H9 (cell line): ENCODE results near the gene ATP1A4. TPM values are rescaled to one million over a fixed set of nuclear protein-coding genes. Genes with fewer than 3 reads are reported as not detected.
A peak's percentile ranks its signal among the peaks of the same experiment; 100 is the strongest.

Source experiments
- DNase-seq: peaks from one replicate; pipeline ENCODE4 v3.0.0-alpha.2; 2017
- H2AFZ ChIP-seq: one replicate; pipeline ENCODE4 v1.6.1; 2013; ENCODE audit warnings: mild to moderate bottlenecking, low read length, control low read depth, moderate library complexity
- H2AK5ac ChIP-seq: 2 replicates; pipeline ENCODE4 v1.6.1; 2013; ENCODE audit warnings: low read length, control low read depth, mixed read lengths; ENCODE audit not compliant: insufficient read length
- H2BK120ac ChIP-seq: one replicate; pipeline ENCODE4 v1.6.1; 2013; ENCODE audit warnings: low read depth, mild to moderate bottlenecking, low read length, control low read depth, inconsistent platforms; ENCODE audit not compliant: poor library complexity, severe bottlenecking
- H2BK12ac ChIP-seq: 2 replicates; pipeline ENCODE4 v1.6.1; 2013; ENCODE audit warnings: low read length, control low read depth, mixed read lengths, low read depth; ENCODE audit not compliant: insufficient read length
- H2BK15ac ChIP-seq: 2 replicates; pipeline ENCODE4 v1.6.1; 2013; ENCODE audit warnings: low read depth, low read length, control low read depth
- H2BK20ac ChIP-seq: one replicate; pipeline ENCODE4 v1.6.1; 2013; ENCODE audit warnings: low read depth, mild to moderate bottlenecking, low read length, control low read depth, inconsistent platforms; ENCODE audit not compliant: poor library complexity, severe bottlenecking
- H2BK5ac ChIP-seq: 2 replicates; pipeline ENCODE4 v1.6.1; 2013; ENCODE audit warnings: low read length, control low read depth, mixed read lengths; ENCODE audit not compliant: insufficient read length
- H3K14ac ChIP-seq: 2 replicates; pipeline ENCODE4 v1.6.1; 2013; ENCODE audit warnings: low read length, control low read depth; ENCODE audit not compliant: insufficient read depth
- H3K18ac ChIP-seq: 2 replicates; pipeline ENCODE4 v1.6.1; 2013; ENCODE audit warnings: low read depth, mild to moderate bottlenecking, mixed read lengths, low read length, control low read depth; ENCODE audit not compliant: insufficient read length
- H3K23ac ChIP-seq: 2 replicates; pipeline ENCODE4 v1.6.1; 2013; ENCODE audit warnings: low read length, control low read depth, mixed read lengths, low read depth; ENCODE audit not compliant: insufficient read length
- H3K23me2 ChIP-seq: 2 replicates; pipeline ENCODE4 v1.6.1; 2013; ENCODE audit warnings: low read depth, mild to moderate bottlenecking, mixed read lengths, low read length, control low read depth; ENCODE audit not compliant: insufficient read length, poor library complexity, severe bottlenecking
- H3K27ac ChIP-seq: 2 replicates; pipeline ENCODE4 v1.5.1; 2013; ENCODE audit warnings: low read length, control low read depth, mixed read lengths, low read depth; ENCODE audit not compliant: insufficient read length
- H3K27me3 ChIP-seq: 2 replicates; pipeline ENCODE4 v1.6.1; 2013; ENCODE audit warnings: low read length, control low read depth, inconsistent platforms; ENCODE audit not compliant: insufficient read depth
- H3K4ac ChIP-seq: 2 replicates; pipeline ENCODE4 v1.6.1; 2013; ENCODE audit warnings: low read depth, mild to moderate bottlenecking, control low read depth, inconsistent platforms, low read length, moderate library complexity
- H3K4me1 ChIP-seq: 2 replicates; pipeline ENCODE4 v1.6.1; 2013; ENCODE audit warnings: low read length, control low read depth, inconsistent platforms; ENCODE audit not compliant: insufficient read depth
- H3K4me2 ChIP-seq: 2 replicates; pipeline ENCODE4 v1.6.1; 2013; ENCODE audit warnings: low read length, control low read depth, mixed read lengths; ENCODE audit not compliant: insufficient read length, insufficient read depth
- H3K56ac ChIP-seq: 2 replicates; pipeline ENCODE4 v1.6.1; 2013; ENCODE audit warnings: low read depth, mild to moderate bottlenecking, mixed read lengths, low read length, control low read depth; ENCODE audit not compliant: insufficient read length
- H3K79me1 ChIP-seq: 2 replicates; pipeline ENCODE4 v1.6.1; 2013; ENCODE audit warnings: low read depth, mild to moderate bottlenecking, moderate library complexity, low read length, control low read depth, inconsistent platforms; ENCODE audit not compliant: insufficient read depth, poor library complexity, severe bottlenecking
- H3K79me2 ChIP-seq: 2 replicates; pipeline ENCODE4 v1.6.1; 2013; ENCODE audit warnings: low read length, control low read depth, inconsistent platforms; ENCODE audit not compliant: insufficient read depth
- H3K9ac ChIP-seq: 2 replicates; pipeline ENCODE4 v1.6.1; 2013; ENCODE audit warnings: low read length, control low read depth, mixed read lengths; ENCODE audit not compliant: insufficient read length; ENCODE audit errors: extremely low read depth
- H3K9me3 ChIP-seq: one replicate; pipeline ENCODE4 v1.6.1; 2013; ENCODE audit warnings: low read depth, low read length, inconsistent platforms; ENCODE audit not compliant: control insufficient read depth
- H3T11ph ChIP-seq: one replicate; pipeline ENCODE4 v1.6.1; 2013; ENCODE audit warnings: mild to moderate bottlenecking, low read length, control low read depth, inconsistent platforms
- H4K20me1 ChIP-seq: one replicate; pipeline ENCODE4 v1.6.1; 2013; ENCODE audit not compliant: control insufficient read depth, insufficient read length, insufficient read depth
- H4K5ac ChIP-seq: 2 replicates; pipeline ENCODE4 v1.6.1; 2013; ENCODE audit warnings: low read depth, mild to moderate bottlenecking, mixed read lengths, low read length, control low read depth; ENCODE audit not compliant: insufficient read length
- H4K8ac ChIP-seq: replicated peaks from 2 replicates; pipeline ENCODE4 v1.6.1; 2013; ENCODE audit warnings: low read length, control low read depth, mixed read lengths, low read depth; ENCODE audit not compliant: insufficient read length
- H4K91ac ChIP-seq: 2 replicates; pipeline ENCODE4 v1.6.1; 2013; ENCODE audit warnings: low read depth, mild to moderate bottlenecking, moderate library complexity, mixed read lengths, low read length, control low read depth; ENCODE audit not compliant: insufficient read length
- H3K27ac Mint-ChIP-seq, 3 experiments: 2 replicates in 2 of 3; 3 replicates in 1 of 3; pipeline ENCODE4 v1.8.0; 2020 to 2021; ENCODE audit warnings: mixed read lengths in 3 of 3, mild to moderate bottlenecking in 1 of 3, moderate library complexity in 1 of 3
- H3K27me3 Mint-ChIP-seq: 2 replicates; pipeline ENCODE4 v1.8.0; 2021; ENCODE audit warnings: low read depth, mild to moderate bottlenecking, moderate library complexity, mixed read lengths
- H3K36me3 Mint-ChIP-seq, 3 experiments: 2 replicates in 2 of 3; 3 replicates in 1 of 3; pipeline ENCODE4 v1.8.0; 2020 to 2021; ENCODE audit warnings: low read depth in 3 of 3, mixed read lengths in 3 of 3; ENCODE audit not compliant: insufficient read depth in 1 of 3
- H3K4me1 Mint-ChIP-seq, 2 experiments: 2 replicates each; pipeline ENCODE4 v1.8.0; 2020; ENCODE audit warnings: mixed read lengths in 2 of 2
- H3K4me3 Mint-ChIP-seq, 2 experiments: 2 replicates in 1 of 2; 3 replicates in 1 of 2; pipeline ENCODE4 v1.8.0; 2020 to 2021; ENCODE audit warnings: mild to moderate bottlenecking in 2 of 2, mixed read lengths in 2 of 2, moderate library complexity in 1 of 2
- H3K9me3 Mint-ChIP-seq, 2 experiments: 2 replicates in 1 of 2; 3 replicates in 1 of 2; pipeline ENCODE4 v1.8.0; 2020; ENCODE audit warnings: mild to moderate bottlenecking in 2 of 2, mixed read lengths in 2 of 2, moderate library complexity in 1 of 2
- CTCF ChIP-seq: fragments of 200-600 bp; sonication (generic); conservative IDR thresholded peaks from 3 replicates; pipeline ENCODE4 v1.8.0; 2021; ENCODE audit warnings: antibody characterized with exemption, mild to moderate bottlenecking
- WGBS: extraction: QIAGEN DNeasy Blood & Tissue Kit; methylation state at CpG from one replicate; pipeline ENCODE4 v1.1.7; 2013; ENCODE audit warnings: missing lambda C conversion rate, low lambda C conversion rate, mixed read lengths; ENCODE audit not compliant: insufficient read length; ENCODE audit errors: extremely low coverage; 5-methylcytosine and 5-hydroxymethylcytosine counted together
- total RNA-seq: library from RNA; stranded (reverse); gene quantifications from 2 replicates; pipeline ENCODE4 v1.2.1, GENCODE V29; 2021

The ATP1A4 gene
- total RNA-seq, 1 experiment from 2014 or later = 0.20 TPM

DNA sequence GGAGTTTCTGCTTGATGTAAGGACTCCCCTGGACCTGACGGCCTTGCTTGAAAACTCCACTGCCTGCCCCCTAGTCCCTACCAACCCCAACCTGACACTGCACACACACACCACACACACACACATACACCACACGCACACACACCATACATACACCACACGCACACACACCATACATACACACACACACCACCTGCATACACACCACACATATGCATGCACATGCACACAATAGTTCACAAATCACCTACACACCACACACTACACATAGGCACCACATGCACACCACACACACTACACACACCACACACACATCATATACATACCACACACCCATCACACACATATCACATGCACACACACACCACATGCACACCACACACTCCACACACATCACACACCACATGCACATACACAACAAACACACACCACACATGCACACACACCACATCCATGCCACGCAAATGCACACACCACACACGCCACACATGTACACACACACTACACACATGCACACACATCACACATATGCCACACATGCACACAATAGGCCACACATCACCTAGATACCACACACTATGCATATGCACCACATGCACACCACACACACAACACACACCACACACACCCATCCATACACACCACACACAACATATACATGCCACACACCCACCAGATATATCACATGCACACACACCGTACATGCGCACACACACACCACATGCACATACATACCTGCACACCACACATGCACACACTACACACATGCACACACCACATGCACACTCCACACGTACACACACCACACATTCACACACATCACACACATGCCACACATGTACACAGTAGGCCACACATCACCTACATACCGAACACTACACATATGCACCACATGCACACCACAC is 42.7 kb downstream of the ATP1A4 start:
- no peak overlapping the region for H3K27ac Mint-ChIP-seq
- no peak for DNase-seq
- H4K8ac ChIP-seq = peak overlapping the region; percentile 0

More for the DNA sequence above, 42.7 kb downstream of the ATP1A4 start:
- H4K20me1 ChIP-seq = no peaks in the 10 kb centered on the region
- no peak overlapping the region for H2BK120ac ChIP-seq
- H3K23me2 ChIP-seq = no peaks in the 10 kb centered on the region
- no peak overlapping the region for H3K4ac ChIP-seq
- H3K4me1 ChIP-seq = peaks cover 3% of the 10 kb centered on the region; the same call in 1 of the 2 replicates
- H3K9ac ChIP-seq = no peak overlapping the region
- no peaks in the 10 kb centered on the region for H3K27me3 ChIP-seq
- no peak overlapping the region for H3T11ph ChIP-seq
- no peak overlapping the region for H2BK15ac ChIP-seq
- H2BK12ac ChIP-seq = no peak overlapping the region
- peak overlapping the region; percentile 7 for H3K18ac ChIP-seq
- no peak overlapping the region for H3K4me2 ChIP-seq
- H3K56ac ChIP-seq = no peak overlapping the region
- no peaks in the 10 kb centered on the region for H3K9me3 ChIP-seq
- H3K23ac ChIP-seq = no peak overlapping the region
- H3K4me1 Mint-ChIP-seq = peaks cover 6 to 15% of the 10 kb centered on the region in 2 experiments; a peak in 2 of 4 replicates
- H2AK5ac ChIP-seq = no peak overlapping the region
- no peak overlapping the region for H2AFZ ChIP-seq
- H2BK20ac ChIP-seq = no peak overlapping the region
- H3K27me3 Mint-ChIP-seq = peaks cover 10% of the 10 kb centered on the region
- no peak overlapping the region for H2BK5ac ChIP-seq
- H3K9me3 Mint-ChIP-seq = no peaks in the 10 kb centered on the region
- no peak overlapping the region for H3K27ac ChIP-seq
- H4K91ac ChIP-seq = no peak overlapping the region
- H4K5ac ChIP-seq = no peak overlapping the region
- no peak overlapping the region for H3K4me3 Mint-ChIP-seq
- no peak for TF ChIP-seq CTCF
- 100% methylated on average over 2 of the region's 9 CpGs for WGBS
- H3K14ac ChIP-seq = no peak overlapping the region
- H3K79me2 ChIP-seq = no peaks in the 10 kb centered on the region
- no peaks in the 10 kb centered on the region for H3K79me1 ChIP-seq
- no peaks in the 10 kb centered on the region; a peak in 1 of 7 replicates for H3K36me3 Mint-ChIP-seq
